HL-60/S4 treated with retinoic acid at 250 ng/mL for 4 days and 3 days (cell line): ENCODE measurements around the gene CLDN25.
"Not testable (repeated sequence)": the region's sequence is repeated elsewhere in the genome, so short reads cannot be mapped to it uniquely, and the experiment has no call there.

Experiments
- in situ Hi-C: fragments of 300-500 bp; cut with MboI; formaldehyde crosslinking; loops from 2 replicates; pipeline ENCODE4 v1.7.0; 2022; ENCODE audit warnings: low sequenced_read_pairs

CLDN25 gene

DNA sequence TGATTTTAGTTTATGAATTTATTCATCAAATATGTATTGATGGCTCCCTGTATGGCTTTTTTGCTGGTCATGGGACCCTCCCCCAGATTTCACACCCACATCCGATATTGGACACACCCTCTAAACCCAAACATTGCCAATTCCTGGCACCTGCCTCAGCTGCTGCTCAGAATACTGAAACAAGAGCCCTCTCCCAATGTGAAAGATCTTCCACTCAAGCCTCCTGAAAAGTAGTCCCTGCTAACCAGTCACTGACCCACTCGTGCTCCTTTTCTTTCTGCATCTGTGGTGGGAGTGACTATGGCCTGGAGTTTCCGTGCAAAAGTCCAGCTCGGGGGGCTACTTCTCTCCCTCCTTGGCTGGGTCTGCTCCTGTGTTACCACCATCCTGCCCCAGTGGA is at the start of gene CLDN25:
CLDN25 (plus strand) TSS at position 301 of the 400 bp plus-strand sequence; CDS start at position 301, 0 bp downstream.
- in situ Hi-C loops = loop anchor here (25.0 kb wide), 1 partner anchor 467 kb away; the partner anchor contains the start of gene TTC12

DNA sequence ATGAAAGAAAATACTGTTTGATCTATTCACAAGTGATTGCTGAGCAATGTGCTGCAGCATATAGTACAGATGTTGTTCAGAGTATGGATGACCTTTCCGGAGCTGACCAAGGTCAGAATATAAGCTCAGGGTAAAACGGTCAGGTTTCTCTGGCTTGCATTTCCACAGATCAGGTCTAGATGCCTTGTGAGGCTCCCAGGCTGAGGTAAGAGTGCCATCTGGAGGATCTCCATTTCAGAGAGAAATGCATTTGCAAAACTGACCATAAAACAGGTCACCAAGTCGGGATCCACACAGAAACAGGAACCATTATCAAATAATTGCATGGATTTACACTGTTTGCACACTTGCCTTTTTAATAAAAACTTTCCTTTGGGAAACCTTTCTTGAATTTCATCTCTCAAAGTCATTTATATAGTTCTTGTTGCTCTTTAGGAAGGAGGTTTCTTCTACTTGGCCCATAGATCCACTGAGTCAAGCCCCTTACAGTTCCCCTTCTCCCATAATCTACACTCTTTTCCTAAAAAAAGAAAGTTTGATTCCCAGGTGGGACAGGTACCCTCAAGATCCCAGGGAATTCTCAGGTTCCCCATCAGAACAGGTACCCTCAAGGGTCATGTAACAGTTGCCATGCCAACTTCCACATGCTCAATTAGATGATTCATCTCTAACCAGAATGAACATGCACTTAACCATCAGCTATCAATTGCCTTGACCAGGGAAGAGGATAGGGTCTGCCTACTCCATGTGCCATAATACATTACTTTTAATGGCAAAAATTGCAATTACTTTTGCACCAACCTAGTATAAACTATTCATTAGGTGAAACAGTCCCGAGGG is 48.5 kb upstream of the CLDN25 start:
- in situ Hi-C loops = no loop called here

DNA sequence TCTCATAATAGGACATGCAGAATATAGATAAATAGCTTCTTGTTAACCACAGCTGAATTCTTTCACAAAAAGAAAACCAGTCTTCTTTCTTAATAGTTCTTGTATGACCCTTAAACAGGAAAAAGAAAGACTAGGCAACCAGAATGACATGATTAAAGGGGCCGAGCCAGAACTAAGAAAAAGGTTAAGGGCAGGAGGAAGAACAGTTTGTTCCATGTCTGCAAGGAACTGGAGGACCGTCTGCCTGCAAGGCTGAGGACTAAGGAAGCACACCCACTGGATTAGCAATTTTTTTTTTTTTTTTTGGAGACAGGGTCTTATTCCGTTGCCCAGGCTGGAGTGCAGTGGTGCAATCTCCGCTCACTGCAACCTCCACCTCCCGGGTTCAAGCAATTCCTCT is 47.5 kb upstream of the CLDN25 start:
- in situ Hi-C loops = no loop called here

DNA sequence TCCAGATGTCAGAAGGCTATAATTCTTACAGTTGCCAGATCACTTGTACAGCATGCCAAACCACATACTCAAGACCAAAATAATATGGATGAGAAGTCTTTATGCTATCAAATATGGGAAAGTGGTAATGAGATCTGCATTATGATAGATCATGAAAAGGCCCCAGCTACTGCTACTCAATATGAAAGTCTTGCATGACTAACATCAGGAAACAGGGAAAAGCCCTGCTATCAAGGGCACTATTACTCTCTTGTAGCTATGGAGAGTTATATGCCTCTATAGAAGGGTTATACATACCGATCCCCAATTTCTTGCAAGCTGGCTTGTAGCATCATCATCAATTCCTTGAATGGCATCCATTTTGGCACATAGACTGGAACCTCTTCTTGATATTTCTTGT is 43.3 kb upstream of the CLDN25 start:
- in situ Hi-C loops = no loop called here

DNA sequence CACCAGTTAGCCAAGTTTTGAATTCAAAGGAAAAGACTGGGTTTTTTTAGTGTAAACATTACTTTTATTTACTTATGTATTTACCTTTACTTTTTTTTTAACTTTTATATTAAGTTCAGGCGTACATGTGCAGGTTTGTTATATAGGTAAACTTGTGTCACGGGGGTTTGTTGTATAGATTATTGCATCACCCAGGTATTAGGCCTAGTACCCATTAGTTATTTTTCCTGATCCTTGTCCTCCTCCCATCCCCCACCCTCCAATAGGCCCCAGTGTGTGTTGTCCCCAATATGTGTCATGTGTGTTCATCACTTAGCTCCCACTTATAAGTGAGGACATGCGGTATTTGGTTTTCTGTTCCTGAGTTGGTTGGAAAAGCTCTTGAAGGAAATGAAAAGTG is 26.7 kb upstream of the CLDN25 start:
- in situ Hi-C loops = no loop called here

DNA sequence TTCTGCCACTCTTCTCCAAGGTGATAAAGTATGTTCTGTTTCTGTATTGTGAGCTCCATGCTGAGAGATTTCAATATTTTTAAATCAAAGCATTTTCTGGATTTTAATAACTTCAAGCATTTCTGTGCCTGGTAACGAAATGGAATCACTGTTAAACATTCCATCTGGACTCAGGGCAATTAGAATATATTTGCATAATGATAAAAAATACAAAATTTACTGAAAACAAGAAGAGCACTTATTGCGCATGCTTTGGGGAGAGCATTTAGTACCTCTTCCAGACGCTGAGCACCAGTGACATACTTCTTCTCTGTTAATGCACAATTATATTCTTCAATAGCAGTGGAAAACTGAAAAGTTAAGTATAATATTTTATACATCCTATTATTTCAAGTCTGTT is 19.4 kb upstream of the CLDN25 start:
- in situ Hi-C loops = no loop called here

DNA sequence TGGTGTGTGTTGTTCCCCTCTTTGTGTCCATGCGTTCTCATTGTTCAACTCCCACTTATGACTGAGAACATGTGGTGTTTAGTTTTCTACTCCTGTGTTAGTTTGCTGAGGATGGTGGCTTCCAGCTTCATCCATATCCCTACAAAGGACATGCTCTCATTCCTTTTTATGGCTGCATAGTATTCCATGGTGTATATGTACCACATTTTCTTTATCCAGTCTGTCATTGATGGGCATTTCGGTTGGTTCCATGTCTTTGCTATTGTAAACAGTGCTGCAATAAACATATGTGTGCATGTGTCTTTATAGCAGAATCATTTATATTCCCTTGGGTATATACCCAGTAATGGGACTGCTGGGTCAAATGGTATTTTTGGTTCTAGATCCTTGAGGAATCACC is 16.6 kb upstream of the CLDN25 start:
- in situ Hi-C loops = not testable (repeated sequence)

DNA sequence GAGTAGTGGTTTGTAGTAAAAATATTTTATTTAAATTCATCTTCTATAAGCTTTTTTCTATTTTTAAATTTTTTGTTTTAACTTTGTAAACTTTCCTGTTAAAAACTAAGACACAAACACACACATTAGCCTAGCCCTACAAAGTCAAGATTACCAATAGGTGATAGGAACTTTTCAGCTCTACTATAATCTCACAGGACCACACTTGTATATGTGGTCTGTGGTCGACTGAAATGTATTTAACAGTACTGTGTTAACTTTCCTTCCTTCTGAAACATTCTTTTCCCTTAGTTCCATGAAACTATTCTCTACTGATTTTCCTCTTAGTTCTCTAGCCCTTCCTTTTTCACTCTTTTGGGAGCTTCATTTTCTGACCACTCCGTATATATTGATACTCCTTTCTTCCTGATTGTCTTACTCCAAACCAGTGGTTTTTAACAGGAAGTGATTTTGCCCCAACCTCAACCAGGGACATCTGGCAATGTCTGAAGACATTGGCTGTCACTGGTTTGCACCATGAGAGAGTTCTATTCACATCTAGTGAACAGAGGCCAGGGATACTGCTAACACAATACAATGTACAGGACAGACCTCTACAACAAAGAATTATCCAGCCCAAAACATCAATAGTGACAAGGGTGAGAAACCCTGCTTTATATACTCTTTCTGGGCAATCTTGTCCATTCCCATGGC is 14.9 kb upstream of the CLDN25 start:
- in situ Hi-C loops = no loop called here

DNA sequence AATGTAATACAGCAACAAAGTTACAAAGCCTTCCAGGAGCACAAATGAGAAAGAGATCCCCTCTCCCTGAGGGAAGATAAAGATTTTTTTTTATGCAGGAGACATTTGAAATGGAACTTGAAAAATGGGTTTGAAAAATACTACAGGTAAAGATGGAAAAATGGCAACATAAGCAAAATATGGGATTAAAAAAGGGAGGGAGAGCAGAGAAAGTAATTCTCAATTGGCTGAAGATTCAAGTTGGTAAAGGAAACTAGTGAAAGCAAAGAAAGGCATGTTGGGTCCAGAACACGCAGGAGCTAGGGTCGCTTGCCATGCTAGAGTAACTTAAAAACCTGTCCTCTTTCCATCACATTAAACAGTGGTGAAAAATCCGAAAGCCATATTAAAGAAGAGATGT is 7.6 kb upstream of the CLDN25 start:
- in situ Hi-C loops = no loop called here

DNA sequence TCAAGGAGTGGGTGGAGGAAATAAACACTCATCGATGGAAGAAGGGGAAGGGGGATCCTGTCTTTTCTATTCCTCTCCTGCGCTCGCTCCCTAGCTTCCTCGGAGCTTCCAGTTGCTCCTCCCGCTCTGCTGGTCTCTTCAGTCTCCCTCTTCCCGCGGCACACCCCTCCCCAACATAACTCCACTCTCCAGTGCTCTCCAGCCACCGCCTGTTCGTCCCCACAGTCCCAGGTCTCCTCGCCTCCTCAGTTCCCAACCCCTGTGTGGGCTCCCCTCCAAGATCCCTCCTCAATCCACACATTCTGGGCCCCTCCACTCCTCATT is 6.5 kb upstream of the CLDN25 start:
- in situ Hi-C loops = no loop called here

DNA sequence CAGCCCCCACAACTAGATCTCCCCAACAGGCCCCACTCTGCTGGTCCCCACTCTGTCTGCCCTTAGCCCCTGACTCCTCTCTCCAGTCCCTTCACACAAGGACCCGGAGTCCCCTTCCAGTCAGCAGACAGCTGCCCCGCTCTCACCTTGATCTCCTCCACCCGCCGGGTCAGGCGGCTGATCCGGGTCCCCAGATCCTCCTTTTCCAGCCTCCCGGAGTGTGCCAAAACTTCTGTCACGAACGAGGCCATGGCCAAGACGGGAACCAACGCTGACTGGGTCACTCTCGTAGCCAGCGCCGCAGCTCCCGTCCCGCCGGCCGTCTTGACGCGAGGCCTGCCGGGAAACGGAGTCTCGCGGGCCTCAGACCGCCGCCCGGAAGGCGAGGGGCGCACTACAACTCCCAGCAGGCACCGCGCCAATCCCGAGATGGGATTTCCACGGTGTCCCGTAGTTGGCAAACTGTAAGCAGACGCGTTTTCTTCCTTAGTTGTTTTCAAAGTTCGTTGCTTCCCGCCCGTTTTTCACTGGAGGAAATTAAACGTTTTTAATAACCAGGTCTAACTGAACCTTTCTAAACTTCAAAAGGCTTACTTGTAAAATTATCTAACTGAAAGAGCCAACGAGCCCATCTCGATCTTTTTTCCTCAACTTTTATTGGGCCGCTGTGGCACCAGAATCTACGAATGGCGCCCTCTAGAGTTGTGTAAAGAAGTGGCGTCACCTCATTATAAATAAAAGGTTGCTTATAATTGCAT is 6.0 kb upstream of the CLDN25 start, which contains the start of gene ZW10:
ZW10 (minus strand) TSS at position 277 of the 758 bp plus-strand sequence; CDS start at position 251, 26 bp downstream.
- in situ Hi-C loops = no loop called here

DNA sequence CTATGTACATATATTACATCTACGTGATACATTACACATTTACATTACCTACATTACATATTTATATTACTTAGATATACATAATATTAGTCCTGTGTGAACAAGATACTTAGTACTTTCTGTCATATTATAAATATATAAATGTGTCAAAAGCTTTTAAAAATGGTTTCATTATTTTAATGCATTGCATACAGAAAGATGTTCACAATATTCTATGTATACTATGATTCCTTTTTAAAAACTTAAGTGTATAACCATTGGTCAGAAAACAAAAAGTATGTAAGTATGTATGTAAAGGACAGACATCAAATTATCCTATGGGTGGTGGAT is 5.5 kb upstream of the CLDN25 start:
- in situ Hi-C loops = no loop called here

DNA sequence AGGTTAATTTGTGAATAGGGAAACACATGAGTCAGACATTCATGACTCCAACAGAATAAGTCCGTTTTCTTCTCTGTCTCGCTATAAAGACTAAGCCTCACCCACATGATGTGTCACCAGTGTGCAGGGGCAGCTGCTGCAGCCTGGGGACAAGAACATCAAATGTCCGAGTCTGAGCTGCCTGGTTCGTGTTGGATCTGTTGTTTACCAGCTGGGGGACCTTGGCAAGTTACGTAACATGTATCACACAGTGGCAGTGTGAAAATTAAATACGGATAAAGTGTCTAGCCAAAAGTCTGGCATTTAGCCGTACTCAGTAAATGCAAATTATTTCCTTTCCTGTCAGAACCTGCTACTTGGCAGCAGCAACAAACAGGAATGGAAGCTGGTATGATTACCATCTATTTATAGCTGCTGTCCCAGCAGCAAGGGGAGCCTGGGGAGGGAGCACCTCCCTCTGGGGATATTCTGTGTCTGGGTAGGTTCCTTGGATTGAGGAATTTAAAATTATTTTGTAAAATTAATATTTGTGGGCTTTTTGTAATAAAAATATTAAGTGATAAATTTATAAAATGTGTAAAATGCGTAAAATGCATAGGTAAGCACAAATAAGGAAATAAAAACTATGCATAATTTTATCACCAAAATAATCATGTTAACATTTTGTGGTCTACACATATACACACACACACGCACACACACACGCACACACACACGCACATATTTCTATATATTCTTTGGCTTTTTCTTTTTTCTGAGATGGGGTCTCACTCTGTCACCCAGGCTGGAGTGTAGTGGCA is 1.3 kb upstream of the CLDN25 start:
- in situ Hi-C loops = loop anchor here (25.0 kb wide), 1 partner anchor 466 kb away; the partner anchor contains the start of gene TTC12

DNA sequence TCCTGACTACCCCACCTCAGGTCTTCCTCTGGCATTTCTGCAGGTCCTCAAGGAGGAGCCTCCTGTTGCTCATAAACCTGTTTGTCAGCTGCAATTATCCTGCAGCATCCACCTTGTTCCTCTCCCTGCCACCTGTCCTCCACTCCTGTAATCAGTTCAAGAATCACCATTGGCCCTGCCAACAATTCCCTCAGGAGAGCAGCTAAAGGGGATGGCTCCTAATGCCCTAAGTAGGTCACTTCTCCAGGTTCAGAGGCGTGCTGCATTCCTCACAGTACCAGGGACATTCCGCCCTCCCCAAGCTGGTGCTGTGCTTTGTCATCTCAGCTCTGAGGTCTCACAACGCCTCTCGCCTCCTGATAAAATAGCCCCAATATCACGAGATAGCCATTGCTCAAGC is 2.1 kb downstream of the CLDN25 start:
- in situ Hi-C loops = loop anchor here (25.0 kb wide), 1 partner anchor 469 kb away; the partner anchor contains the start of gene TTC12

DNA sequence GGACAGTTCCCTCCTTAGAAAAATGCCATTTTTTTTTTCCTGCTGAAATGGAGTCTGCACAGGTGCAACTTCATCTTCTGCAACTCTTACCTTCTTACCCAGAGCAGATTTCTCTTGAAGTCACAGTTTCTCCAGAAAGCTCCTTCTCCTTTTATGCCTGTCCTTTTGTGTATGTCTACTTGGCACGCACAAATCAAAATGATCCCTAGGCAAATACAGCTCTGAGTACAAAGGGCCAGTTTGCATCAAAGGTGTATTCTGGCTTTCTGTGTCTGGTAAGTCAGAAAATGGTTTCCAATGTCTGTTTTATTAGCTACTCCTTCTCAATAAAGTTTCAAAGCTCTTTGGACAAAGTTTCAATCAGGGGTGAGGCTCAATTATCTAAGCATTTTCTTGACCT is 2.5 kb downstream of the CLDN25 start:
- in situ Hi-C loops = loop anchor here (25.0 kb wide), 1 partner anchor 470 kb away; the partner anchor contains the start of gene TTC12

DNA sequence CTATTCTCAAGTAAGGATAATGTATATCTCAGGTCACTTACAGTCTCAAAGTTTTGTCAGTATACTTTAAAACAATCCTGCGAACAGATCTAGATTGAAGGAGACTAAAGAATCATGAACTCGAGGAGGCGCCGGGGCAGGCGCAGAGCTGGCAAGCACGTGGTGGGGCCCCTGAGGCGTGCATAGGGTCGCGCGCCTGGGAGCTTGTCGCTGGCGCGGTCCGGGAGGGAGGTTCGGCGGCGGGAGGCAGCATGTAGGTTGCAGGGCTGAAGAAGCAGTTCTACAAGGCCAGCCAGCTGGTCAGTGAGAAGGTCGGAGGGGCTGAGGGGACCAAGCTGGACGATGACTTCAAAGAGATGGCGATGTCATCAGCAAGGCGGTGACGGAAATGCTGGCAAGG is 9.4 kb downstream of the CLDN25 start:
- in situ Hi-C loops = loop anchor here (25.0 kb wide), 1 partner anchor 477 kb away; the partner anchor contains the start of gene TTC12

DNA sequence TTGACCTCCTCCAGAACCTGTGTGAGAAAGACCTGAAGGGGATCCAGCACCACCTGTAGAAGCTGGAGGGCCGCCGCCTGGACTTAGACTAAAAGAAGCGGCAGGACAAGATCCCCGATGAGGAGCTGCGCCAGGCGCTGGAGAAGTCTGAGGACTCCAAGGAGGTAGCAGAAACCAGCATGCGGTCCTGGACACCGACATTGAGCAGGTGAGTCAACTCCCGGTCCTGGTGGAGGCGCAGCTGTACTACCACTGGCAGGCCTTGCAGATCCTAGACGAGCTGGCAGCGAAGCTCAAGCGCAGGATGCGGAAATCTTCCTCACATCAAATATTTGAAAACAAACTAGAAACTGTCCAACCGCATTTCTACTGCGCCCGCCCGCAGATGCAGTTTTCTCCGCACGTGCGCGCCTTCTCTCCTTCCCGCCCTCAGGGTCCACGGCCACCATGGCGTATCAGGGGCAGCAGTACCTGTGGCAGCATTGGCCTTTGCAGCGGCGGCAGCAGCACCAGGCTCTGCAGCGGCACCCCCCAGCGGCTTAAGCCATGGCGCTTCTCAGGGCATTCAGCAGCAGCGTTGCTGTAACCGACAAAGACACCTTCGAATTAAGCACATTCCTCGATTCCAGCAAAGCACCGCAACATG is 10.2 kb downstream of the CLDN25 start:
- in situ Hi-C loops = loop anchor here (25.0 kb wide), 1 partner anchor 477 kb away; the partner anchor contains the start of gene TTC12

DNA sequence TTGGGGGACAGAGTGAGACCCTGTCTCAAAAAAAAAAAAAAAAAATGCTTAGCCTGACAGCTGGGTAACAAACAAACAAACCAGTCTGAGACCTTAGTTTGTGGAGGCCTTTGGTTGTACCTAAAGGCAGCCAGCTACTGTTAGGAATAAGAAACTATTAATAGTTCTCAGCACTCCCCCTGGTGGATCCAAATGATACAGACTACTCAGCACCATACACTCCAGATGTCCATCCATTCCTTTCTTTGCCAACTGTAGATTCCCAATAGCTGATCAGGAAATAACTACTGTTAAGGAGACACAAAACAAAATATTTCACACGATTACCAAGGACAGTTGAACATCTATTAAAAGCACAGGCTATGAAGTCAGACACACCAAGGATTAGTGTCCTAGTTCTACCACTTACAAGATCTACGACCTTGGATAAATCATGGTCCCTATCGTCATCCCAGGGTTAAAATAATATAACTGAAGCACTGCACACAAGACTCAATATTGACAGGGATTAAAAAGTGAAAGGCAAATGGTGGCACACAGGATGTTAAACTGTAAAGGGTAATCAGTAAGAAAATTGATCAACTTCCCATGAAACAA is 17.2 kb downstream of the CLDN25 start:
- in situ Hi-C loops = loop anchor here (25.0 kb wide), 1 partner anchor 484 kb away; the partner anchor contains the start of gene TTC12

DNA sequence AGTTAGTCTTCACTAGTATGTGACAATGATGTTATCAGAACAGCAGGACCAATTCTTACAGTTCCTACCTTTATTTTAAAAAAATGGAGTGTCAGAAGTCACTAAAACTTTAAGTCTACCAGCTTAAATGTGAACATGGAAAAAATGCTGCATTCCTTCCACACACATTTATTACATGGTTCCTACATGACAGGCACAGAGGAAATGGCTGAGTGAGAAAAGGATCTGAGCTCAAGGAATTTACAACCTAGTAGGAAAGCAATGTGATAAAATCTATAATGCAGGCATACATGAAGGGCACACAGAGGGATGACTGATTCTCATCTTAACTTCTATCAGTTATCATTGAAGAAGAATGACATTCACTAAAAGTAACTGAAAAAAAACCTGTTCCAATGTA is 23.0 kb downstream of the CLDN25 start:
- in situ Hi-C loops = no loop called here
